PC-9 (cell line): Measurements from ENCODE around the gene ARHGAP11A.

Experiments used
- EZH2 ChIP-seq: fragments of 200-600 bp; sonication (generic); IDR thresholded peaks from 2 replicates; pipeline ENCODE4 v1.8.0; 2017; ENCODE audit warnings: antibody characterized with exemption, low read depth
- TF ChIP-seq, protein P1 (sequence below): fragments of 200-600 bp; sonication (generic); conservative IDR thresholded peaks from 2 replicates; pipeline ENCODE4 v1.6.1; 2017; ENCODE audit warnings: mixed run types, antibody characterized with exemption, mild to moderate bottlenecking, moderate library complexity

DNA sequence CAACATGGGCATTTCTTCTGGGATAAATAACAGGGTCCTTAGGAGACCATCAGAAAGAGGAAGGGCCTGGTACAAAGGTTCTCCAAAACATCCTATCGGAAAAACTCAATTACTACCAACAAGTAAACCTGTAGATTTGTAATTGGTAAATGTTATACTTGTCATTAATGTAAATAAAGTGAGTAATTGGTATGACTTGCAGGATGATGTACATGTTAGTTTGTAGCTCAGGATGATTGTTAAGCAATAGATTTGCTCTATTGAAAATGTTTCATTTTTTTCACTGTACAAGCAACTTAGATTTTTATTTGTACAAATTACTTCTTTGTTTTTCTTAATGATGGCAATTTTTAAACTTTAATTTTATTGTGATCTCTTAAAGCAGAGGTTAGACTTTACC lies 22.4 kb downstream of the ARHGAP11A start:
- TF ChIP-seq, protein P1, sequence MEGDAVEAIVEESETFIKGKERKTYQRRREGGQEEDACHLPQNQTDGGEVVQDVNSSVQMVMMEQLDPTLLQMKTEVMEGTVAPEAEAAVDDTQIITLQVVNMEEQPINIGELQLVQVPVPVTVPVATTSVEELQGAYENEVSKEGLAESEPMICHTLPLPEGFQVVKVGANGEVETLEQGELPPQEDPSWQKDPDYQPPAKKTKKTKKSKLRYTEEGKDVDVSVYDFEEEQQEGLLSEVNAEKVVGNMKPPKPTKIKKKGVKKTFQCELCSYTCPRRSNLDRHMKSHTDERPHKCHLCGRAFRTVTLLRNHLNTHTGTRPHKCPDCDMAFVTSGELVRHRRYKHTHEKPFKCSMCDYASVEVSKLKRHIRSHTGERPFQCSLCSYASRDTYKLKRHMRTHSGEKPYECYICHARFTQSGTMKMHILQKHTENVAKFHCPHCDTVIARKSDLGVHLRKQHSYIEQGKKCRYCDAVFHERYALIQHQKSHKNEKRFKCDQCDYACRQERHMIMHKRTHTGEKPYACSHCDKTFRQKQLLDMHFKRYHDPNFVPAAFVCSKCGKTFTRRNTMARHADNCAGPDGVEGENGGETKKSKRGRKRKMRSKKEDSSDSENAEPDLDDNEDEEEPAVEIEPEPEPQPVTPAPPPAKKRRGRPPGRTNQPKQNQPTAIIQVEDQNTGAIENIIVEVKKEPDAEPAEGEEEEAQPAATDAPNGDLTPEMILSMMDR = no peak
- TF ChIP-seq EZH2 = no peak
